B cell (primary cell): ENCODE measurements around the gene BBS5. TPM values are rescaled to one million over a fixed set of nuclear protein-coding genes. Genes with fewer than 3 reads are reported as not detected.
A peak's percentile ranks its signal among the peaks of the same experiment; 100 is the strongest.

Experiments used
- ATAC-seq: fragments of 200-7000 bp; cut with Tn5 transposase; one replicate; pipeline ENCODE4 v1.10.0; 2021; ENCODE audit warnings: low read depth, mild to moderate bottlenecking, moderate number of reproducible peaks, moderate library complexity
- CTCF ChIA-PET: fragments of 350-600 bp; sonication (Branson Sonifier 250); formaldehyde crosslinking; loops from one replicate; lab custom pipeline; 2021; ENCODE audit warnings: antibody characterized with exemption, inconsistent platforms; lab: Charles Lee
- POLR2A ChIA-PET: fragments of 350-600 bp; sonication (Branson Sonifier 250); formaldehyde crosslinking; loops from one replicate; lab custom pipeline; 2021; ENCODE audit warnings: antibody characterized with exemption; lab: Charles Lee
- DNase-seq: peaks from one replicate; pipeline ENCODE4 v3.0.0; 2013
- H2AFZ ChIP-seq: 2 replicates; pipeline ENCODE4 v1.6.1; 2012; ENCODE audit warnings: mild to moderate bottlenecking, low read depth, low read length; ENCODE audit not compliant: insufficient read depth, poor library complexity, severe bottlenecking
- H3K27ac ChIP-seq, 2 donors: 1 replicate in 1 of 2; 2 replicates in 1 of 2; pipeline ENCODE4 v1.5.1; 2012 to 2013; ENCODE audit warnings: low read length in 2 of 2, mild to moderate bottlenecking in 2 of 2, moderate library complexity in 1 of 2
- H3K27me3 ChIP-seq, 4 experiments: fragments of 200-600 bp in 1 of 4; sonication (generic) in 1 of 4; replicated peaks in 1 of 4; 1 replicate in 2 of 4; 2 replicates in 2 of 4; pipeline versions ENCODE4 v1.6.1 to v1.7.0; 2013 to 2016; ENCODE audit warnings: low read length in 3 of 4, mild to moderate bottlenecking in 2 of 4, mixed read lengths in 1 of 4, moderate library complexity in 1 of 4; ENCODE audit not compliant: insufficient read depth in 4 of 4, control insufficient read depth in 3 of 4; ENCODE audit errors: control extremely low read depth in 1 of 4
- H3K36me3 ChIP-seq, 2 experiments: replicated peaks in 1 of 2; 1 replicate in 1 of 2; 2 replicates in 1 of 2; pipeline versions ENCODE4 v1.6.1 to v1.7.1; 2013; ENCODE audit warnings: low read length in 1 of 2; ENCODE audit not compliant: insufficient read depth in 2 of 2, control insufficient read depth in 1 of 2; ENCODE audit errors: control extremely low read depth in 1 of 2, extremely low read depth in 1 of 2
- H3K4me1 ChIP-seq, 2 donors: fragments of 200-600 bp in 1 of 2; sonication (generic) in 1 of 2; 1 replicate in 1 of 2; 2 replicates in 1 of 2; pipeline versions ENCODE4 v1.5.1 to v1.6.1; 2013 to 2017; ENCODE audit warnings: low read length in 2 of 2; ENCODE audit not compliant: control insufficient read depth in 2 of 2, insufficient read depth in 2 of 2
- H3K4me2 ChIP-seq: replicated peaks from 2 replicates; pipeline ENCODE3; 2012; ENCODE audit warnings: mild to moderate bottlenecking, low read depth, low read length; ENCODE audit not compliant: poor library complexity, severe bottlenecking
- H3K4me3 ChIP-seq, 5 experiments: fragments of 200-600 bp in 1 of 5; sonication (generic) in 1 of 5; 1 replicate in 3 of 5; 2 replicates in 2 of 5; pipeline versions ENCODE4 v1.5.1 to v1.7.0; 2011 to 2016; ENCODE audit warnings: low read length in 4 of 5, mild to moderate bottlenecking in 4 of 5, low read depth in 2 of 5, control low read depth in 1 of 5, moderate library complexity in 1 of 5; ENCODE audit not compliant: insufficient read depth in 1 of 5; ENCODE audit errors: control extremely low read depth in 1 of 5, extremely low read depth in 1 of 5
- H3K79me2 ChIP-seq: fragments of 200-600 bp; sonication (generic); one replicate; pipeline ENCODE4 v1.6.0; 2016; ENCODE audit warnings: low read length; ENCODE audit not compliant: control insufficient read depth, insufficient read depth
- H3K9ac ChIP-seq: fragments of 200-600 bp; sonication (generic); 2 replicates; pipeline ENCODE4 v1.6.1; 2017; ENCODE audit warnings: mild to moderate bottlenecking, low read length, moderate library complexity
- H3K9me3 ChIP-seq, 3 donors: one replicate each; pipeline versions ENCODE4 v1.6.1 to v1.7.1; 2013; ENCODE audit warnings: low read length in 2 of 3; ENCODE audit not compliant: control insufficient read depth in 2 of 3, insufficient read depth in 1 of 3; ENCODE audit errors: control extremely low read depth in 1 of 3
- H4K20me1 ChIP-seq: 2 replicates; pipeline ENCODE4 v1.6.0; 2012; ENCODE audit warnings: mild to moderate bottlenecking, low read length; ENCODE audit not compliant: insufficient read depth, control insufficient read depth, poor library complexity, severe bottlenecking
- H3K27ac Mint-ChIP-seq: one replicate; pipeline ENCODE4 v1.8.0; 2021; ENCODE audit warnings: mixed read lengths
- H3K27me3 Mint-ChIP-seq: one replicate; pipeline ENCODE4 v1.8.0; 2021; ENCODE audit warnings: mixed read lengths
- H3K4me1 Mint-ChIP-seq: one replicate; pipeline ENCODE4 v1.8.0; 2021; ENCODE audit warnings: mixed read lengths
- H3K4me3 Mint-ChIP-seq: one replicate; pipeline ENCODE4 v1.8.0; 2021; ENCODE audit warnings: mixed read lengths
- H3K9me3 Mint-ChIP-seq: one replicate; pipeline ENCODE4 v1.8.0; 2022; ENCODE audit warnings: mixed read lengths; ENCODE audit not compliant: insufficient read depth
- CTCF ChIP-seq: fragments of 200-600 bp; IDR thresholded peaks from one replicate; pipeline ENCODE4 v1.8.0; 2022; ENCODE audit warnings: antibody characterized with exemption, mild to moderate bottlenecking
- EZH2 ChIP-seq: IDR thresholded peaks from 2 replicates; pipeline ENCODE4 v1.6.1; 2012; ENCODE audit warnings: borderline replicate concordance, low read depth, mild to moderate bottlenecking, moderate library complexity, low read length; ENCODE audit not compliant: insufficient read depth, poor library complexity, severe bottlenecking
- WGBS: methylation state at CpG from one replicate; pipeline ENCODE4 v1.1.5; 2013; ENCODE audit warnings: missing lambda C conversion rate; ENCODE audit not compliant: insufficient coverage; 5-methylcytosine and 5-hydroxymethylcytosine counted together
- intact Hi-C: fragments of 100-400 bp; cut with micrococcal nuclease; formaldehyde crosslinking; loops from one replicate; pipeline ENCODE4 v1.10.0; 2022
- polyA plus RNA-seq: library from polyadenylated mRNA; depleted of rRNA; stranded (reverse); fragments of >200 nt; gene quantifications from 2 replicates; pipeline ENCODE4 v1.2.3, GENCODE V29; 2012
- total RNA-seq, 2 donors: library from RNA; stranded (reverse); fragments of 120-200 nt in 1 of 2; gene quantifications; 1 replicate in 1 of 2; 2 replicates in 1 of 2; pipeline versions ENCODE4 v1.2.3 to v1.2.4, GENCODE V29; 2013 to 2022

BBS5 gene
- total and polyA plus RNA-seq, 2 donors (not counting 1 experiment from before 2014, with no cell fraction given): 0.76 to 2.1 TPM

DNA sequence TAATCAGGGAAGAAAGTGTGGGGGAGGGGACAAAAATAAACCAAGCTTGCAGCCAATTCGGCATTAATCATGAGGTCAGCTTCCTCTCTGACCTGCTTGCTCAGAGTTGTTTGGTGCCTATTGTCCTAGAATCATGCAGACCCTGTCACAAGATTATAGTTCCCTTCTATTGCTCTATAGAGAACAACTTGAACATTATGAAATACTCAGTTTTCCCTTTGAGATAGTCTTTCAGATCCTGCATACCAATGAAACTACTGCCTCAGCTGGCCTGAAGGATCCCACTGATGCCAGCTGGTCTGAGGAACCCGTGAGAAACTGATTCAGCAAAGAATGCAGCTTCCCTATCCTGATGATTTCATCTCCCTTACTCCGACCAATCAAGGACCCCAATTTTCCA, 955 bp upstream of the BBS5 start:
- H3K9me3 ChIP-seq: no peaks in the 10 kb centered on the region
- H2AFZ ChIP-seq: peak overlapping the region; percentile 98
- ChIA-PET CTCF (no interaction called here), POLR2A (no interaction called here)
- peaks cover 8 to 13% of the 10 kb centered on the region in 2 donors for H3K4me1 ChIP-seq
- H3K79me2 ChIP-seq: no peaks in the 10 kb centered on the region
- no peak overlapping the region for H3K9ac ChIP-seq
- Mint-ChIP-seq H3K4me1 (peaks cover 14% of the 10 kb centered on the region), H3K27me3 (peaks cover 4% of the 10 kb centered on the region), H3K27ac (no peak overlapping the region), H3K4me3 (peak overlapping the region; percentile 95), H3K9me3 (no peaks in the 10 kb centered on the region)
- no peak for TF ChIP-seq CTCF
- no peak for TF ChIP-seq EZH2
- no peaks in the 10 kb centered on the region for H4K20me1 ChIP-seq
- H3K4me3 ChIP-seq: no peak overlapping the region
- H3K4me2 ChIP-seq: no peak overlapping the region
- intact Hi-C loops: no loop called here
- H3K36me3 ChIP-seq: no peaks in the 10 kb centered on the region
- DNase-seq (no peak), ATAC-seq (no peak)
- WGBS: 82% methylated on average over 3 of the region's 3 CpGs
- H3K27ac ChIP-seq: no peak overlapping the region
- H3K27me3 ChIP-seq: peaks cover 0 to 8% (median 0%) of the 10 kb centered on the region in 4 experiments

DNA sequence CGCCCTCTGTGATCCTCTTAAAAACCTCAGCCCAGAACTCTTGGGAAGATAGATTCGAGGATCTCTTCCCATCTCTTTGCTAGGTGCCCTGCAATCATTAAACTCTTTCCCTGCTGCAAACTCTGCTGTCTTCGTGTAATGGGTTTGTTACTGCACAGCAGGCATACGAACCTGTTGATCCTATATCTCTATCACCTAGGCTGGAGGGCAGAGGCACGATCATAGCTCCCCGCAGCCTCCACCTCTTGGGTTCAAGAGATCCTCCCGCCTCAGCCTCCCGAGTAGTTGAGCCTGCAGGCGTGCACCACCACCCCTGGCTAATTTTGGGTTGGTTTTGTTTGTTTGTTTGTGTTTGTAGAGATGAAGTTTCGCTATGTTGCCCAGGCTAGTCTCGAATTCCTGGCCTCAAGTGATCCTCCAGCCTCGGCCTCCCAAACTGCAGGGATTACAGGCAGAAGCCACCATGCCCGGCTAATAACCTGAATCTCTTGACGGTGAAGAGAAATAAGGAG, 493 bp upstream of the BBS5 start:
- H3K4me1 ChIP-seq: peaks cover 8 to 13% of the 10 kb centered on the region in 2 donors
- DNase-seq (no peak), ATAC-seq (no peak)
- POLR2A ChIA-PET: no interaction called here
- TF ChIP-seq EZH2: no peak
- TF ChIP-seq CTCF: no peak
- Mint-ChIP-seq H3K4me1 (peaks cover 14% of the 10 kb centered on the region), H3K4me3 (peak overlapping the region; percentile 95), H3K27me3 (peaks cover 4% of the 10 kb centered on the region), H3K27ac (no peak overlapping the region), H3K9me3 (no peaks in the 10 kb centered on the region)
- CTCF ChIA-PET: interaction anchor here (1.5 kb wide), 1 partner anchor 16 kb away, joined by 5 read pairs; no protein-coding TSS in a partner anchor
- H3K27ac ChIP-seq: no peak overlapping the region
- H4K20me1 ChIP-seq: no peaks in the 10 kb centered on the region
- intact Hi-C loops: no loop called here
- peaks cover 0 to 8% (median 0%) of the 10 kb centered on the region in 4 experiments for H3K27me3 ChIP-seq
- no peaks in the 10 kb centered on the region for H3K36me3 ChIP-seq
- peak overlapping the region; percentile 66 for H3K9ac ChIP-seq
- H3K79me2 ChIP-seq: no peaks in the 10 kb centered on the region
- H3K4me3 ChIP-seq: peak overlapping the region; percentile 66 to 82 (median 70)
- H3K4me2 ChIP-seq: peak overlapping the region; percentile 84
- peak overlapping the region; percentile 98 for H2AFZ ChIP-seq
- H3K9me3 ChIP-seq: no peaks in the 10 kb centered on the region
- 66% methylated on average over 10 of the region's 14 CpGs for WGBS
